ENCODE measurements around the gene PTK6. TPM values are rescaled to one million over a fixed set of nuclear protein-coding genes. Genes with fewer than 3 reads are reported as not detected.

PTK6 gene
- total and polyA plus RNA-seq, 9 donors = 0.07 to 0.46 (median 0.12) TPM; not detected in 2

GRCh38 chr20:63490416-63490815 lies 46.8 kb downstream of the PTK6 start:
- H3K4me3 ChIP-seq = no peak overlapping the region
- peaks cover 0 to 5% of the 10 kb centered on the region in 2 donors for H3K9me3 ChIP-seq
- TF ChIP-seq, protein P1, sequence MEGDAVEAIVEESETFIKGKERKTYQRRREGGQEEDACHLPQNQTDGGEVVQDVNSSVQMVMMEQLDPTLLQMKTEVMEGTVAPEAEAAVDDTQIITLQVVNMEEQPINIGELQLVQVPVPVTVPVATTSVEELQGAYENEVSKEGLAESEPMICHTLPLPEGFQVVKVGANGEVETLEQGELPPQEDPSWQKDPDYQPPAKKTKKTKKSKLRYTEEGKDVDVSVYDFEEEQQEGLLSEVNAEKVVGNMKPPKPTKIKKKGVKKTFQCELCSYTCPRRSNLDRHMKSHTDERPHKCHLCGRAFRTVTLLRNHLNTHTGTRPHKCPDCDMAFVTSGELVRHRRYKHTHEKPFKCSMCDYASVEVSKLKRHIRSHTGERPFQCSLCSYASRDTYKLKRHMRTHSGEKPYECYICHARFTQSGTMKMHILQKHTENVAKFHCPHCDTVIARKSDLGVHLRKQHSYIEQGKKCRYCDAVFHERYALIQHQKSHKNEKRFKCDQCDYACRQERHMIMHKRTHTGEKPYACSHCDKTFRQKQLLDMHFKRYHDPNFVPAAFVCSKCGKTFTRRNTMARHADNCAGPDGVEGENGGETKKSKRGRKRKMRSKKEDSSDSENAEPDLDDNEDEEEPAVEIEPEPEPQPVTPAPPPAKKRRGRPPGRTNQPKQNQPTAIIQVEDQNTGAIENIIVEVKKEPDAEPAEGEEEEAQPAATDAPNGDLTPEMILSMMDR (IDR thresholded peaks at IDR 0.05) = no peak
- TF ChIP-seq EP300 (IDR thresholded peaks at IDR 0.05) (no peak), POLR2A (IDR thresholded peaks at IDR 0.05) (no peak)
- intact Hi-C loops (cut with DNase I) = no loop called here
- no peak overlapping the region for H3K27ac ChIP-seq
- no peaks in the 10 kb centered on the region for H3K27me3 ChIP-seq
- 72 to 82% (median 73%) methylated on average over 24 of the region's 24 CpGs for WGBS, 3 donors
- no peaks in the 10 kb centered on the region for H3K36me3 ChIP-seq
- no peaks in the 10 kb centered on the region for H3K4me1 ChIP-seq (ENCODE audit: insufficient read depth)
- no peak for DNase-seq

DNA sequence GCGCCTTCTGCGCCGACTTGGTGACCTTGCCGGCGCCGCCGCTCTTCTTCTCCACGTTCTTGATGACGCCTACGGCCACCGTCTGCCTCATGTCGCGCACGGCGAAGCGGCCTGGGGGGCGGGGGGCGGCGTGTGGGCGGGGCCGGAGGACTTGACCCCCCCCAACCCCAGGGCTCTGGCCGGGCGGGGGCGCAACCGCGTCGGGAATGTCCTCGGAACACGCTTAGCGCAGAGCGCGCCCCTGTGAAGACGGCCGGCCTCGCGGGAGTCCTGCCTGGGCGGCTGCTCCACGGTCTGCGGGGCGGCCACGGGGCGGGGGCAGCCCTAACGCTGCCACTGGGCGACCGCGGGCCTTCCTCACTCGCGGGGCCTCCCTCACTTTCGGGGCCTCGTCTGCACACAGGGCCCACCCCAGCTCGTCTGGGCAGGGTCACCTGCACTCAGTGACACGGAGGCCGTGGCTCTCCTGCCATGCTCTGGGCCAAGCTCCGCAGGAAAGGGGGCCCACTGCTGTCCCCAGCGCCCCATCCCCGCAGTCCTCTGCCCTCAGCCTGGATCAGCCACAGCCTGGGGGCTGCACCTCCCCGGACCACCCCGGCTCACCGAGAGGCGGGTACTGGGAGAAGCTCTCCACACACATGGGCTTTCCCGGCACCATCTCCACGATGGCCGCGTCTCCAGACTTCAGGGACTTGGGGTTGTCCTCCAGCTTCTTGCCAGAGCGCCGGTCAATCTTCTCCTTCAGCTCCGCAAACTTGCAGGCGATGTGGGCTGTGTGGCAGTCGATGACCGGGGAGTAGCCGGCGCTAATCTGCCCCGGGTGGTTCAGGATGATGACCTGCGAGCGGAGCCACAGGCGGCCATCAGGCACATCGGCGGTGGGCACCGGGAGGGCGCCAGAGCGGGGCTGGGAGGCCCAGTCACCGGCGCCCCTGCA lies 48.6 kb downstream of the PTK6 start:
- intact Hi-C loops (cut with DNase I) = no loop called here
- no peaks in the 10 kb centered on the region for H3K27me3 ChIP-seq
- H3K36me3 ChIP-seq = no peaks in the 10 kb centered on the region
- no peak overlapping the region for H3K27ac ChIP-seq
- peaks cover 0 to 5% of the 10 kb centered on the region in 2 donors for H3K9me3 ChIP-seq
- H3K4me1 ChIP-seq (ENCODE audit: insufficient read depth) = no peaks in the 10 kb centered on the region
- WGBS, 3 donors = 9 to 15% (median 14%) methylated on average over 23 to 83 of the region's 83 CpGs
- no peak overlapping the region for H3K4me3 ChIP-seq
- no peak for DNase-seq
- no peak for TF ChIP-seq POLR2A (IDR thresholded peaks at IDR 0.05)
- TF ChIP-seq EP300 (IDR thresholded peaks at IDR 0.05) = no peak
- TF ChIP-seq, protein P1 (IDR thresholded peaks at IDR 0.05) = no peak

DNA sequence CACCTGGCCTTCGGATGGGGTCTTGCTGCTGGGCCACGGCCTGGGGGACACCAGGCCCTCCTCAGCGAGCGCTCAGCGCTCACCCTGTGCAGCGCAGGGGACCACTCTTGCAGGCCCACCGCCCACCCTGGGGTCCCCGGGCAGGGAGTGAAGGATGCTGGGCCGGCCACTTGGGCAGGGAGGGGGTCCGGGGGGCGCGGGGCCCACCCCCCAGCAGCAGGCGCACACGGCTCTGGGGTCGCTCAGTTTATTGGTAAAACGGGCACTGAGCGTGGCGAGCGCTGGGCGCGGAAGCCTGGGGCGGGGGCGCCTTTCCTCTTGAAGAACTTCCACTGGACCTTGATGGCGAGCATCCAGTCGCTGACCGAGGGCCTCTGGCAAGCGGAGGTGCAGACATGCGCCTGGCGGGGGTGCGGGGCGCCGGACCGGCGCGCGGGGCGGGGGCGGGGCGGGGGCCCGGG lies 49.4 kb downstream of the PTK6 start:
- DNase-seq = no peak
- intact Hi-C loops (cut with DNase I) = no loop called here
- WGBS, 3 donors = 3 to 15% (median 8%) methylated on average over 15 to 39 of the region's 40 CpGs
- Histone ChIP-seq H3K4me1 (ENCODE audit: insufficient read depth) (no peaks in the 10 kb centered on the region), H3K4me3 (no peak overlapping the region), H3K27ac (no peak overlapping the region), H3K27me3 (no peaks in the 10 kb centered on the region), H3K36me3 (no peaks in the 10 kb centered on the region), H3K9me3 (peaks cover 0 to 5% of the 10 kb centered on the region in 2 donors)
- TF ChIP-seq POLR2A (IDR thresholded peaks at IDR 0.05) (no peak), EP300 (IDR thresholded peaks at IDR 0.05) (no peak)
- TF ChIP-seq, protein P1 (IDR thresholded peaks at IDR 0.05) = no peak

- intact Hi-C loops (cut with DNase I) = no loop called here
- no peak overlapping the region for H3K4me3 ChIP-seq
- no peak for DNase-seq
- H3K36me3 ChIP-seq = no peaks in the 10 kb centered on the region
- no peaks in the 10 kb centered on the region for H3K4me1 ChIP-seq (ENCODE audit: insufficient read depth)
- H3K9me3 ChIP-seq = peaks cover 0 to 5% of the 10 kb centered on the region in 2 donors
- TF ChIP-seq POLR2A (IDR thresholded peaks at IDR 0.05) = no peak
- TF ChIP-seq EP300 (IDR thresholded peaks at IDR 0.05) = no peak
- TF ChIP-seq, protein P1 (IDR thresholded peaks at IDR 0.05) = no peak
- no peaks in the 10 kb centered on the region for H3K27me3 ChIP-seq
- WGBS, 3 donors = 41% methylated on average over 12 to 14 of the region's 14 CpGs
- no peak overlapping the region for H3K27ac ChIP-seq
Observed at GRCh38 chr20:63487116-63487764, 49.9 kb downstream of the PTK6 start.
